ENCODE measurements around the gene KRTAP5-3.

DNA sequence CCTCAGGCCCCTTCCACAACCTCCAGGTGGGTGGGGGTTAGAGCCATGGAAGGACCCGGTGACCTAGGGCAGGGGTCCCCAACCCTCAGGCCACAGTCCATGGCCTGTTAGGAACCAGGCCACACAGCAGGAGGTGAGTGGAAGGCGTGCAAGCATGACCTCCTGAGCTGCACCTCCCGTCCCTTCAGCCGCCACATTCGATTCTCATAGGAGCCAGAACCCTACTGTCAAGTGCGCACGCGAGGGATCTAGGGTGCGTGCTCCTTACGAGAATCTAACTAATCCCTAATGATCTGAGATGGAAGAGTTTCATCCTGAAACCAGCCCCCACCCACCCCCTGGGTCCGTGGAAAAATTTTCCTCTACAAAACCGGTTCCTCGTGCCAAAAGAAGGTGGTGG, 17.3 kb upstream of the KRTAP5-3 start:
- TF ChIP-seq EZH2 (IDR thresholded peaks at IDR 0.05; ENCODE audit: insufficient read depth, poor library complexity, severe bottlenecking) (no peak), EZH2phosphoT487 (IDR thresholded peaks at IDR 0.05; ENCODE audit: insufficient read depth, low read depth) (no peak)
